NCI-H82 treated with DMSO at 0.1 percent for 48 hours (cell line): ENCODE results near the gene RETSAT.

ENCODE experiments used
- DNase-seq: peaks from one replicate; lab custom pipeline; 2025; ENCODE audit not compliant: unreplicated experiment; lab: John Stamatoyannopoulos, UW

RETSAT gene

GRCh38 chr2:85309699-85310321 is 44.5 kb downstream of the RETSAT start:
- DNase-seq, result no peak

GRCh38 chr2:85308896-85309555 is 45.3 kb downstream of the RETSAT start:
- DNase-seq, result peak; percentile 32

- DNase-seq, result no peak
Measured at GRCh38 chr2:85308201-85308600, 46.1 kb downstream of the RETSAT start.

- DNase-seq, result no peak
Measured at GRCh38 chr2:85307527-85307897, 46.8 kb downstream of the RETSAT start.

- DNase-seq, result no peak
Measured at GRCh38 chr2:85303780-85304531, 50.4 kb downstream of the RETSAT start.

GRCh38 chr2:85302121-85302520 is 52.2 kb downstream of the RETSAT start:
- DNase-seq, result no peak
